Renal cortical epithelial cell (primary cell): ENCODE results near the gene DAGLA. TPM values are rescaled to one million over a fixed set of nuclear protein-coding genes. Genes with fewer than 3 reads are reported as not detected.

Experiments
- DNase-seq: peaks from one replicate; pipeline ENCODE4 v3.0.0-alpha.2; 2011; ENCODE audit warnings: low read depth
- total RNA-seq: library from RNA; depleted of rRNA; stranded (reverse); fragments of >200 nt; gene quantifications from 2 replicates; pipeline ENCODE4 v1.2.3, GENCODE V29; 2014

Gene DAGLA
- total RNA-seq, 1 donor from 2014 or later = 6.8 TPM

DNA sequence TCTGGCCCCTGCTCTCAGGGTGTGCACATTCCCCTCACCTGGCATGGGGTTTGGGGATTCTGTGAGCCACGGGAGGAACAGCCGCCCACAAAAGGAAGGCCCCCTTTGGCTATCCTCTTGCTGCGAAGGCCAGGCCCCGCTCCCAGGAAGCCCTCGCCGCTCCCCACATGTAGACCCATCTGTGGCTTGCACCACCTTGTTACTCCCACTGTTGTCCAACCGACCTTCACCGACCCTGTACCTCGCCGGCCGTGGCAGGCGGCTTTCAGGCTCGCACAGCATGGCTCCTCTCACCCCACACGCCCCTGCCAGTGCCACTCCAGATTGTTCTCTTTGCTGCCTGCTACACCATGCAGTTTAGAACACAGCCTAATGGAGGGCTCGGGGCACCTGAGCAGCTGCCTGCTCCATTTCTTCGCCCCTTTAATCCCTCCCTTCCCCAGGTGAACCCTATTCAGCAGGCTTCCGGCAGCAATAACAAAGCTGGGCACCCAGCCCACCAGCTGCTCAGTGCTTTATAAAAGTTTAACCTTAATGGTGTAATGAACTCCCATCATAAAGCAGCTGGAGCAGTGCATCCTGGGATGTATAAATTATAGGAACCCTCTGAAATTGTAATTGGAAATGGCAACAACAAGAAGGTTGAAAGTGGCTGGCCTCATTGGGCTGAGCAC, 10.7 kb downstream of the DAGLA start:
- DNase-seq = peak; percentile 38

GRCh38 chr11:61691380-61692156, 11.4 kb downstream of the DAGLA start:
- no peak for DNase-seq

- peak; percentile 79 for DNase-seq
Measured at GRCh38 chr11:61693922-61694601, 13.9 kb downstream of the DAGLA start.

DNA sequence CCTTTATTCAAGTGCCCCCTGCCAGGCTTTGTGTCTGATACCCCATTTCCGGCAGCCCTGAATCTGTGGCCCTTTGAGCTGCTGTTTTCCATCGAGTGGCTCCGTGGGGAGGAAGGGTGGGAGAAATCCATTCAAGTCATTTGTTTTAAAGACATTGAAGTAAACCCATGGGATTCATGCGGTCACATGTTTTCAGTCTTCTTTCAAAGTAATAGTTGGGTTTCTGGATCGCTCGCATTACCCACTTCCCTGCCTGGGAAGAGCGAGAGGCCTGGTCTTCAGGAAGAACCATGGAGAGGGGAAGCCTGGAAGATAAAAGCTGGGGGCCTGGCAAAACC, 14.4 kb downstream of the DAGLA start:
- DNase-seq = no peak

DNA sequence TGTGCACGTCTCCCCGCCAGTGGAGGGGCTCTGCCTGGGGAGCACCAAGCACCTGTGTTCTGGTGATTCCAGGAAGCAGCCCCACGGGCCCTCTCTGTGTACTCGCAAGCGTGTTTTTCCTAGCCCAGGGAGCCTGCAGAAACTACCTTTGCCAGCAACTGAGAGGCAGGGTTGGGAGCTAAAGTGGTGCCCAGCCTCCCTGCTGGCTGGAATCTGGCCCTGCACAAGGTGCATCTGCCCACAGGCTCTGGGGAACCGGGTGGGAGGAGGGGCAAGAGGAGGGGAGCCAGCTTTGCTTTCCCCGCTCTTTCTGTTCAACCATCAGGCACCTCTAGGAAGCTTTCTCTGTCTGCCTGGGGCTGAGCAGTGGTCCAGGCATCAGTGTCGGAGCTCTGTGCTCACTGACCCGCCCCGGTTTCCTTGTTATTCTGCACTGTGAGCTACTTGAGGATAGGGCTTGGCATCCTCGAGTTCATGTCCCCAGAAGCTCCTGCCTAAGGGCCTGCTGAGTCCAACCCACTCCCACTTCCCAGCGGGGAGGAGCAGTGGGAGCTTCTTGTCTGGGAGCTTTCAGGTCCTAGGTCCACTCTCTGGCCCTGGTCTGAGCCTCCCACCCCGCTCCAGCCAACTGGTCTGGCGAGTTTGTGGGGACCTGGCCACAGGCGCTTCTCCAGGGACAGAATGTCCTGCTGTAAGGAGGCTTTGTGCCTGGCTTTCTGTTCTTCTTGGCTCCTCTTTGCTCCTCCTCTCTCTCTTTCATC, 14.9 kb downstream of the DAGLA start:
- DNase-seq = peak; percentile 51

GRCh38 chr11:61695917-61696316, 15.7 kb downstream of the DAGLA start:
- peak; percentile 84 for DNase-seq

DNA sequence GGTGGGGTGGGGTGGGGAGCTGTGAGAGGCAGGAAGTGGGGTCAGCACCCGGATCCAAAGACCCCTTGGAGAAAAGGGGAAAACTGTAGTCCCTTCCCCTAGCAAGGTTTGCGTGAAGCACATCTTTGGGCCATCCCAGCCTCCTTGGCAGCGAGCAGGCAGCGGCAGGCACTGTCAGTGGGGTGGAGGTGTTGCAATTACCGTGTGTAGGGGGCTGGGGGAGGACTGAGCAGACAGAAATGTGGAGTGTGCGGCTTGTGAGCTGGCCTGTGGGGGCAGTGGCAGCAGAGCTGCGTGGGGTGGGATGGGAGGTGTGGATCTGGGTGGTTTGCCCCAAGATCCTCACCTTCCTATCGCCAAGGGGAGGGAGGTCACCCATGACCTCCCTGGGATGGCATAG, 16.4 kb downstream of the DAGLA start:
- DNase-seq = peak; percentile 17

GRCh38 chr11:61697078-61697502, 16.9 kb downstream of the DAGLA start:
- peak; percentile 91 for DNase-seq

- DNase-seq = no peak
Measured at GRCh38 chr11:61697764-61698163, 17.6 kb downstream of the DAGLA start.

DNA sequence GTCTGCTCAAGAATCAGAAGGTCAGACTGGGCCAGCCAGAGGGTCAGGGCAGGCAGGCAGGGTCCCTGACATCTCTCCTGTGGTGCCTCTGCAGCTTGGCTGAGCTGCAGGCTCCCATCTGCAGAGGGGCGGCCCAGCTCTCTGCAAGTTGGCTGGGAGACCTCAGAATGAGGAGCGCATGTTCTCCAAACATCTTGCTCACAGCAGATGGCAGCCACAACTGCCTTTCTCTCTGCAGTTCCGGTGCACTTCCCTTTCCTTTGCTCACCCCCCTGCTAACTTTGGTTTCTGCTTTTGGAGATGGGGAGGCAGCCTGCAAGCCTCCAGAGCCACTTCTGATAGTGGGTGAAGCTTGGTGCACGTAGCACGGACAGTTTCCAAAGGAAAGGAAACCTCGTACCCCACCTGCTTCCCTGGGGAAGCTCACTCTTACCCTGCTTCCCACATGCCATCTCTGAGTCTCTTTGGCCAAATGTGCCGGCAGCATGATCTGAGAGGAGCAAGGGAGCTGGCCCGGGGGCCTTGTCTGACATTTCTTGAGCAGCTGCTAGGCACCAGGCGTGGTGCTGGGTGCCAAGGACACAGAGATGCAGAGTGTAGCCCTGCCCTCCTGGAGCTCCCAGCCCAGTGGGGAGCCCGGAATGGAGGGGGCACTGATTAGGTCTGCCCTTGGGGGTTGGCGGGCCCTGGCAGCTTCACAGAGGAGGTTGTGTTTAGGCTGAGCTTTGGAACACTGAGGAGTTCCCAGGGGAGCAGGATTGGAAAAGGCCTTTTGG, 18.2 kb downstream of the DAGLA start:
- DNase-seq = no peak

DNA sequence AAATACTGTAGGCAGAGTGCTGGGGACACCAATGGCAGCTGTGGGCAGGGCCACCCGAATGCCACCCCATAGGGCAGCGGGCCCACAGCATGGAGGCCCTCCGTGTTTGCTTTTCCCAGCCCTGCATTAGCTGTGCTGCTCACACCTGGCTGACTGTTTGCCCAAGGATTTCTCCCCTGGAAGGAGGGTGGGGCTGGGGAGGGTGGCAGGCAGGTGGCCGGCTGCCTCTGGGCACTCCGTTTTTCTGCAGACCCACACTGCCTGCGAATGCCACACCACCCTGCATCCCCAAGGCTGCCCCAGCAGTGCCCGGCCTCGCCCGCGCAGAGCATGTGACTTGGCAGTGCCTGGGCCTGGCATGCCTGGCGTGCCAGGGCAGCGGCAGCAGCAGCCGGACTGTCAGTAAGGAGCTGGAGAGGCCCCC, 19.6 kb downstream of the DAGLA start:
- DNase-seq = peak; percentile 58

GRCh38 chr11:61700212-61700611, 20.0 kb downstream of the DAGLA start:
- peak; percentile 87 for DNase-seq

GRCh38 chr11:61700720-61701119, 20.5 kb downstream of the DAGLA start:
- DNase-seq = no peak

DNA sequence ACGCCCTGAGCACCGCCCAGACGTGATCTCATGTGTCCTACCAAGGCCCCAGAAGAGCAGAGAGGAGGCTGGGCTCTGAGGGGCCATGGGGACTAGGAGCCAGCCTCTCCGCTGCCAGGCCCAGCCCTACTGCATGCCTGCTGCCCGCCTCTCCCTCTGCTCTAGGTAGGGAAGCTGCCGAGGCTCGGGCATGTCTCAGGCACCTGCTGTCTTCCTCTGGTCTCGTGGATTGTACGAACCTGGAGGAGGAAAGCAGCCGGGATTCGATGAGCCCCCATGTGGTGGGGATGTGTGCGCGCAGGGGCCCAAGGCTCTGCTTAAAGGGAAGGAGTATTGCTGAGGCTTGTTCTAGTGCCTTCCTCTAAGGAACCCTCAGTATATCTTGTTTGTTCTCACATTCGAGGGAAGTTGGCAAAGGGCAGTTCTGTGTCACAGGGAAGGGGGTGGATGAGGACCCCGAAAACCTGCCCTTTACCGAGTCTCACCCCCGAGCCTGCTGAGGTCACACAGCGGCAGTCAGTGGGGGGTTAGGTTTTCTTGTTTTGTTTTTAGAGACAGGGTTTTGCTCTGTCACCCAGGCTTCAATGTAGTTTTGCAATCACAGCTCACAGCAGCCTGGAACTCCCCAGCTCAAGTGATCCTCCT, 21.2 kb downstream of the DAGLA start:
- DNase-seq = no peak

- DNase-seq = no peak
Measured at GRCh38 chr11:61702701-61703312, 22.6 kb downstream of the DAGLA start.

GRCh38 chr11:61704838-61705237, 24.6 kb downstream of the DAGLA start:
- no peak for DNase-seq

DNA sequence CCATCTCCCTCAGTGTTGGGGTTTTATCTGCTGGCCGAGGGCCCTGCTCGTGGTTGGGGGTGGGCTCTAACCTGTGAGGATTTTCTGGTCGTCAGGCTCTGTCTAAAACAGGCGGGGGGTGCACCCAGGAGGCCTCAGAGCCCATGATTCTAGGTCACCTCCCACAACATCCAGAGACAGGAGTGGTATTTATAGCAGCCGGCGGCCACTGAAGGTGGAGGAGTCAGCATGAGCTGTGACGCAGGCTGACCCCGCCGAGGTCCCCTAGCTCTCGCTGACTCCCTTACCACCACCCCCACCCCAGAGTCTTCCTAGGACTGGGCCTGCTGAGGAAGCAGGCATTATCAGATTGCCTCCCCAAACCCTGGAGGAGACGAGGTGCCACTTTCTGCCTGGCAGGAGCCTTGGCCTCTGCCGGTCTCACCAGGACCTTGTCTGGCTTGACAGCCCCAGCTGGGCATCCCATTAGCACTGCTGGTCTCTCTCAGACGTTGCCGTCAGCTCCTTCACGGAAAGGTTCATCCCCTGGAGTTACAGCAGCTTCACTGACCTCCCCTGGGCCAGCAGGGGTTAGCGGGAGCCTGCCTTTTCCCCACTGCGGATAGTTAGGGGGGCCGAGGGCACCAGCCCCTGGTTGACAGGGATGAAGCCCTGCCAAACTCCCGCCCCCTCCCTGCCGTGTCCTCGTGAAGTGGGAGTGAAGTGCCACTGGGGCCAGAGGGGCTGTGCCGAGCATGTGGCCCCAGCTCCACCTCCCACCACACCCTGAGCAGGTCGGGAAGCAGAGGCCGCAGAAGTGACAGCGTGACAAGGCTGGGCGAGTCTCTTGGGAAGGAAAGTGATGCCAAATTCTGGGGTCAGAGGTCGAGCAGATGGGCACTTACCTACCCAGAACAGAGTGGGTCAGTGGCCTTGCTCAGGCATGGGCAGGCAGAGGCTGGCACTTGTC, 26.5 kb downstream of the DAGLA start:
- no peak for DNase-seq

- DNase-seq = no peak
Measured at GRCh38 chr11:61707574-61707973, 27.4 kb downstream of the DAGLA start.

GRCh38 chr11:61709110-61709509, 28.9 kb downstream of the DAGLA start:
- no peak for DNase-seq
